ENCODE results near the gene ADORA1. TPM values are rescaled to one million over a fixed set of nuclear protein-coding genes. Genes with fewer than 3 reads are reported as not detected.

Gene ADORA1
- total and polyA plus RNA-seq, 11 donors: 0.81 to 17.8 (median 9.5) TPM

DNA sequence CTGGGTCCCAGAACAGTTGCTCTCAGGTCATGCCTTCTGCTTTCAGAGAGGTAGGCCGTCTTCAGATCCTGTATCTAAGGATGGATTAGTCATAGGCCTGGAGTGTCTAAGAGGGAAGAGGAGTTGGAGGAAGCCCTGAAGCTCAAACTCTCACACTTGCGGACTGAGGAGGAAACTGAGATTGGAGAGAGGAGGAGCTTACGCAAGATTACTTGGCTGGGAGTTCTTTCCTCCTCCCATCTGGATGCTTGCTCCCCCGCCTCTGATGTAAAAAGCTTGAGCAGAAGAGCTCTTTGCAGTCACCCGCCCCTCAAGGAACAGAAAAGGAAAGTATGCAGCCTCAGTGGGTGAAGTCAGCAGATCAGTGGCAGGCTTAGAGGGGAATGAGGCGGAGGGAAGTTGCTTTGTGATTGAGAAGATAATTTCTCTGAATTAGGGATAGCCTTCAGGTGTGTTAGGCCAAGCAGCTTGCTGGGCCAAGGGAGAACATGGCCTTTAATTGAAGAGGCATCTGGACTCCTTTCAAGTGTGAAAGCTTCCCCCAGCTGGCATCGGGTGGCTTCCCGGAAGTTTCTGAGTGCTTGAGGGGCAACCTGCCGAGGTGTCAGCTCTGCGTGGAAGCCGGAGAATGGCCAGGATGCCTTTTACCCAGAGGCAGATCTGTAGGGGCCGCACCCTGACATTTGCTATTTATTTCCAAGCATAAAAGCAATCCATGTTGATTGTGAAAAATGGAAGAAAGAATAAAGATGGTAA lies 6.6 kb downstream of the ADORA1 start:
- Histone ChIP-seq H3K27ac (no peak overlapping the region), H3K36me3 (no peaks in the 10 kb centered on the region), H3K4me1 (peaks cover 0 to 31% (median 15%) of the 10 kb centered on the region in 12 donors), H3K27me3 (peaks cover 0 to 7% (median 0%) of the 10 kb centered on the region in 9 donors), H3K9me3 (no peaks in the 10 kb centered on the region), H3K4me3 (no peak overlapping the region)
- ATAC-seq (no peak), DNase-seq (no peak)
- no peak for TF ChIP-seq POLR2A (IDR thresholded peaks at IDR 0.05)
- TF ChIP-seq, protein P1, sequence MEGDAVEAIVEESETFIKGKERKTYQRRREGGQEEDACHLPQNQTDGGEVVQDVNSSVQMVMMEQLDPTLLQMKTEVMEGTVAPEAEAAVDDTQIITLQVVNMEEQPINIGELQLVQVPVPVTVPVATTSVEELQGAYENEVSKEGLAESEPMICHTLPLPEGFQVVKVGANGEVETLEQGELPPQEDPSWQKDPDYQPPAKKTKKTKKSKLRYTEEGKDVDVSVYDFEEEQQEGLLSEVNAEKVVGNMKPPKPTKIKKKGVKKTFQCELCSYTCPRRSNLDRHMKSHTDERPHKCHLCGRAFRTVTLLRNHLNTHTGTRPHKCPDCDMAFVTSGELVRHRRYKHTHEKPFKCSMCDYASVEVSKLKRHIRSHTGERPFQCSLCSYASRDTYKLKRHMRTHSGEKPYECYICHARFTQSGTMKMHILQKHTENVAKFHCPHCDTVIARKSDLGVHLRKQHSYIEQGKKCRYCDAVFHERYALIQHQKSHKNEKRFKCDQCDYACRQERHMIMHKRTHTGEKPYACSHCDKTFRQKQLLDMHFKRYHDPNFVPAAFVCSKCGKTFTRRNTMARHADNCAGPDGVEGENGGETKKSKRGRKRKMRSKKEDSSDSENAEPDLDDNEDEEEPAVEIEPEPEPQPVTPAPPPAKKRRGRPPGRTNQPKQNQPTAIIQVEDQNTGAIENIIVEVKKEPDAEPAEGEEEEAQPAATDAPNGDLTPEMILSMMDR (IDR thresholded peaks at IDR 0.05): no peak
- WGBS, 4 donors: 65 to 82% (median 74%) methylated on average over 12 of the region's 12 CpGs
- intact Hi-C loops (cut with DNase I): no loop called here

DNA sequence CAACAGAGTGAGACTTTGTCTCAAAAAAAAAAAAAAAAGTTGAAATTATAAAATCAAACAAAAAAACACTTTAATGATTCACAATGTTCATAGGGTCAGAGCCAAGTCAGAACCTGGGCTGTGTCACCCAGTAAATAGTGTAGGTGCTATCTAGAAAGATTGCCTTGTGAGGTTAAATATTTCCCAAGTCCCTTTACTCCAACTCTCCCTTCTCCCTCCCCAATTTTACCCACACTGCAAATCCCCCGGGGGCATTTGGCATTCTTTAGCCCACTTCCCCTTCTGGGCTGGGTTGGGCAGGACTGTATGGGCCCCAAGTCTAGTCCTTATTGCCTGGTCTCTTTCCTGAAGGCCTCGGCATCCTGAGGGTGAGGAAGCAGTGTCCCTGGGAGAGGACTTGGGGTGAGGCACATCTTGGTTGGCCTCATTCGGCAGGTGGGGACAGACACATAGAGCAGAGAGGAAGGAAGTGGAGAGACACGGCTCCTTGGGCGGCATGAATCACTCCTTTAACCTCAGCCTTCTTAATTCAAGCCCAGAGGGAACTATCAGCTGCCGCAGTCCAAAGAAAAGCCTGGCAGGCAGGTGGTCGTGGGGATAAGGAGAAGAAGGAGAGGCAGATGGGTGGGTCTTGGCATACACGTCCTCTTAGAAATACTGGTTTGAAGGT lies 8.2 kb downstream of the ADORA1 start:
- no peak overlapping the region for H3K27ac ChIP-seq
- ATAC-seq (no peak), DNase-seq (no peak)
- H3K36me3 ChIP-seq: no peaks in the 10 kb centered on the region
- TF ChIP-seq, protein P1 (IDR thresholded peaks at IDR 0.05): no peak
- H3K4me3 ChIP-seq: no peak overlapping the region
- 59 to 69% (median 63%) methylated on average over 8 of the region's 8 CpGs for WGBS, 4 donors
- peaks cover 0 to 19% (median 4%) of the 10 kb centered on the region in 12 donors for H3K4me1 ChIP-seq
- H3K27me3 ChIP-seq: peaks cover 0 to 7% (median 0%) of the 10 kb centered on the region in 9 donors
- H3K9me3 ChIP-seq: no peaks in the 10 kb centered on the region
- intact Hi-C loops (cut with DNase I): no loop called here

DNA sequence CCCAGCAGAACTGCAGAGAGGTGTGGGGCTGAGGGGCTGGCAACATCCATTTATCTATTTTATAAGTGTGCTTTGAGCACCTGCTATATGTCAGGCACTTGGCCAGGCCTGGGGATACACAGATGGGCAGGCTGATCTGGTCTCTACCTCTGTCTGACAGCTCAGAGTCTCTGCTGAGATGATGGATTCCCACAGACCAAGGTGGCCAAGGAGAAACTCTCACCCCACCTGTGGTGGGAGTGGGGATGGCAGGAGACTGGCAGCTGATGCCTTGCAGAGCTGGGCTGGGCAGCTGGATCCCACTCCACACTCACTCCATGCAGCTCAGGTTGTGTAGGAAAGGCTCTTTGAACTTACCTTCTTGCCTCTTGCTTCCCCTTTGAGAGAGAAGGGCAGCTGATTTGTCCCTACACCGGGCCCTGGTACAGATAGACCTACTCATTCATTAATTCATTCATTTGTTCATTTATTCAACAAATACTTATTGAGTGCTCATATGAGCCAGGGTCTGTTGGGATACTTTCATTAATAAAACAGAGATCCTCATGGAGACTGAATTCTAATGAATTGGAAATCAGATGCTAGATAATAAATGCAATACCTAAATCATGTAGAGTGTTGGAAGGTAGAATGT lies 9.0 kb downstream of the ADORA1 start:
- H3K4me1 ChIP-seq: peaks cover 0 to 18% (median 5%) of the 10 kb centered on the region in 12 donors
- no peaks in the 10 kb centered on the region for H3K36me3 ChIP-seq
- TF ChIP-seq POLR2A (IDR thresholded peaks at IDR 0.05): no peak
- TF ChIP-seq, protein P1 (IDR thresholded peaks at IDR 0.05): no peak
- H3K27me3 ChIP-seq: peaks cover 0 to 7% (median 0%) of the 10 kb centered on the region in 9 donors
- H3K4me3 ChIP-seq: no peak overlapping the region
- no peak for DNase-seq
- 89 to 97% (median 94%) methylated on average over 1 of the region's 1 CpG for WGBS, 4 donors
- intact Hi-C loops (cut with DNase I): no loop called here
- H3K9me3 ChIP-seq: no peaks in the 10 kb centered on the region
- H3K27ac ChIP-seq: no peak overlapping the region
- no peak for ATAC-seq

DNA sequence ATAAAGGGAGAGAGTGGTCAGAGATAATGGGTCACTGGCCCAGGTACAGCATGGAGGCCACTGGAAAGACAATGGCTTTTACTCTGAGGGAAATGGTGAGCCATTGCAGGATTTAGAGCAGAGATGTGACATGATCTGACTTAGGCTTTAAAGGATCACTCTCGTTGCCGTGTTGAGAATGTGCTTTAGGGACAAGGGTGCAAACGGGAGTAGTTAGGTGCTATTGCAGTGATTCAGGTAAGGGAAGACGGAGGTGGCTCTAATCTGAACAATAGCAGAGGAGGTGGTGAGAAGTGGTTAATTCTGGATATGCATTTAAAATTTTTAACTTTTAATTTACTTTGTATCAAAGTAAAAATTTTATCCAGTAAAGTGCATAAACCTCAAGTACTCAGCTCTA lies 9.8 kb downstream of the ADORA1 start:
- TF ChIP-seq, protein P1 (IDR thresholded peaks at IDR 0.05): no peak
- TF ChIP-seq POLR2A (IDR thresholded peaks at IDR 0.05): no peak
- Histone ChIP-seq H3K27ac (no peak overlapping the region), H3K27me3 (peaks cover 0 to 7% (median 0%) of the 10 kb centered on the region in 9 donors), H3K4me3 (no peak overlapping the region), H3K36me3 (no peaks in the 10 kb centered on the region), H3K4me1 (peaks cover 0 to 10% (median 2%) of the 10 kb centered on the region in 12 donors), H3K9me3 (no peaks in the 10 kb centered on the region)
- WGBS, 4 donors: 90 to 94% (median 93%) methylated on average over 4 of the region's 4 CpGs
- DNase-seq (no peak), ATAC-seq (no peak)
- intact Hi-C loops (cut with DNase I): no loop called here

Measured in heart left ventricle (tissue), 16 donors.